Measurements from ENCODE around the gene SCN2B.

GRCh38 chr11:118128721-118129470, 47.5 kb downstream of the SCN2B start:
- TF ChIP-seq, protein P1, sequence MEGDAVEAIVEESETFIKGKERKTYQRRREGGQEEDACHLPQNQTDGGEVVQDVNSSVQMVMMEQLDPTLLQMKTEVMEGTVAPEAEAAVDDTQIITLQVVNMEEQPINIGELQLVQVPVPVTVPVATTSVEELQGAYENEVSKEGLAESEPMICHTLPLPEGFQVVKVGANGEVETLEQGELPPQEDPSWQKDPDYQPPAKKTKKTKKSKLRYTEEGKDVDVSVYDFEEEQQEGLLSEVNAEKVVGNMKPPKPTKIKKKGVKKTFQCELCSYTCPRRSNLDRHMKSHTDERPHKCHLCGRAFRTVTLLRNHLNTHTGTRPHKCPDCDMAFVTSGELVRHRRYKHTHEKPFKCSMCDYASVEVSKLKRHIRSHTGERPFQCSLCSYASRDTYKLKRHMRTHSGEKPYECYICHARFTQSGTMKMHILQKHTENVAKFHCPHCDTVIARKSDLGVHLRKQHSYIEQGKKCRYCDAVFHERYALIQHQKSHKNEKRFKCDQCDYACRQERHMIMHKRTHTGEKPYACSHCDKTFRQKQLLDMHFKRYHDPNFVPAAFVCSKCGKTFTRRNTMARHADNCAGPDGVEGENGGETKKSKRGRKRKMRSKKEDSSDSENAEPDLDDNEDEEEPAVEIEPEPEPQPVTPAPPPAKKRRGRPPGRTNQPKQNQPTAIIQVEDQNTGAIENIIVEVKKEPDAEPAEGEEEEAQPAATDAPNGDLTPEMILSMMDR (conservative IDR thresholded peaks at IDR 0.05 in 1 of 2, IDR thresholded peaks at IDR 0.05 in 1 of 2; ENCODE audit: low read depth in 1 of 2, low read length in 2 of 2) = no peak
- no peak for TF ChIP-seq EZH2 (IDR thresholded peaks at IDR 0.05; ENCODE audit: low read length, missing control alignments)

All from fibroblast of lung (primary cell).